ENCODE data around the gene BEST1. TPM values are rescaled to one million over a fixed set of nuclear protein-coding genes. Genes with fewer than 3 reads are reported as not detected.

BEST1 gene
- total RNA-seq, 2 donors from 2014 or later: 0.58 to 0.77 TPM

GRCh38 chr11:61967924-61968757 is 18.0 kb downstream of the BEST1 start:
- H3K9ac ChIP-seq (ENCODE audit: low read depth in 2 of 2, low read length in 2 of 2): peak overlapping the region; percentile 92 to 94
- H3K9me3 ChIP-seq: no peaks in the 10 kb centered on the region
- peaks cover 22% of the 10 kb centered on the region for H3K4me1 ChIP-seq
- no peaks in the 10 kb centered on the region for H3K27me3 ChIP-seq
- intact Hi-C loops (cut with DNase I): no loop called here
- H3K4me3 ChIP-seq: peak overlapping the region; percentile 94
- H3K36me3 ChIP-seq: peaks cover 8% of the 10 kb centered on the region
- H3K27ac ChIP-seq: peak overlapping the region; percentile 98
- peak; percentile 66 for DNase-seq
- TF ChIP-seq, protein P1, sequence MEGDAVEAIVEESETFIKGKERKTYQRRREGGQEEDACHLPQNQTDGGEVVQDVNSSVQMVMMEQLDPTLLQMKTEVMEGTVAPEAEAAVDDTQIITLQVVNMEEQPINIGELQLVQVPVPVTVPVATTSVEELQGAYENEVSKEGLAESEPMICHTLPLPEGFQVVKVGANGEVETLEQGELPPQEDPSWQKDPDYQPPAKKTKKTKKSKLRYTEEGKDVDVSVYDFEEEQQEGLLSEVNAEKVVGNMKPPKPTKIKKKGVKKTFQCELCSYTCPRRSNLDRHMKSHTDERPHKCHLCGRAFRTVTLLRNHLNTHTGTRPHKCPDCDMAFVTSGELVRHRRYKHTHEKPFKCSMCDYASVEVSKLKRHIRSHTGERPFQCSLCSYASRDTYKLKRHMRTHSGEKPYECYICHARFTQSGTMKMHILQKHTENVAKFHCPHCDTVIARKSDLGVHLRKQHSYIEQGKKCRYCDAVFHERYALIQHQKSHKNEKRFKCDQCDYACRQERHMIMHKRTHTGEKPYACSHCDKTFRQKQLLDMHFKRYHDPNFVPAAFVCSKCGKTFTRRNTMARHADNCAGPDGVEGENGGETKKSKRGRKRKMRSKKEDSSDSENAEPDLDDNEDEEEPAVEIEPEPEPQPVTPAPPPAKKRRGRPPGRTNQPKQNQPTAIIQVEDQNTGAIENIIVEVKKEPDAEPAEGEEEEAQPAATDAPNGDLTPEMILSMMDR (IDR thresholded peaks at IDR 0.05): no peak

DNA sequence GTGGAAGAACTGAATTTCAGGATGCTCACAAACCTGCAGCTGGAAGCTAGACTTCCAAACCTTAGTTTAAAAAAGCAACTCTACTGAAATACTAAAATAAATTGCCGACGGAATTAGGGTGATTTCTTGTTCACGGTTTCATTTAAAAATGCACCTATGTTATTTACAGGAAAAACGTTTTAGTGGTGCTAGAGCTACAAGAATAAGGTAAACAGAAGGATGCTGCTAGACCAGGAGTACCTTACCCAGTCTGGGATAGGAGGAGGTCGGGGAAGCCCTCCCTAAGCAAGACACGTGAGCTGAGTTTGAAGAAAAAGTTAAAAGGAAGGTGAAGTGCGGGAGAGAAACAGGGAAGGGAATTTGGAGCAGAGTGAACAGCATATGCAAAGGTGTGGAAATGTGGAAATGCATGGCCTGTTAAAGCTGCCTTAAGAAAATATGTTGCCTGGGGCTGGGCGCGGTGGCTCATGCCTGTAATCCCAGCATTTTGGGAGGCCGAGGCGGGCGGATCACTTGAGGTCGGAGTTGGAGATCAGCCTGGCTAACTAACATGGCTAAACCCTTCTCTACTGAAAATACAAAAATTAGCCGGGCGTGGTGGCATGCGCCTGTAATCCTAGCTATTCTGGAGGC is 18.7 kb downstream of the BEST1 start:
- TF ChIP-seq, protein P1 (IDR thresholded peaks at IDR 0.05): no peak
- Histone ChIP-seq H3K36me3 (peaks cover 8% of the 10 kb centered on the region), H3K4me1 (peaks cover 30% of the 10 kb centered on the region), H3K9ac (ENCODE audit: low read depth in 2 of 2, low read length in 2 of 2) (peak overlapping the region; percentile 92 to 94), H3K27ac (peak overlapping the region; percentile 98), H3K27me3 (no peaks in the 10 kb centered on the region), H3K9me3 (no peaks in the 10 kb centered on the region), H3K4me3 (peak overlapping the region; percentile 94)
- intact Hi-C loops (cut with DNase I): no loop called here
- no peak for DNase-seq

DNA sequence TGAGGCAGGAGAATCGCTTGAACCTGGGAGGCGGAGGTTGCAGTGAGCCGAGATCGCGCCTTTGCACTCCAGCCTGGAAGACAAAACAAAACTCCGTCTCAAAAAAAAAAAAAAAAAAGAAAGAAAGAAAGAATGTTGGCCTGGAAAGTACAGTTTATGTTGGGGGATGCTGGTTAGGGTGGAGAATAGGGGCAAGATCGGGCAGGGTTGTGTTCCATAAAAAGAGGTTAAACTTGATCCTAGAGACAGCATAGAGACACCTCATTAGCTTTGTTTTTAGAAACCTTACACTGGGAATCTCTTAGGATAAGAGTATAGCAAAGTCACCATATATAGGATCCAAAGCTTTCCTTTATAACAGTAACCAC is 19.2 kb downstream of the BEST1 start:
- Histone ChIP-seq H3K27me3 (no peaks in the 10 kb centered on the region), H3K4me1 (peaks cover 33% of the 10 kb centered on the region), H3K4me3 (no peak overlapping the region), H3K9ac (ENCODE audit: low read depth in 2 of 2, low read length in 2 of 2) (no peak overlapping the region), H3K9me3 (no peaks in the 10 kb centered on the region), H3K36me3 (peaks cover 8% of the 10 kb centered on the region), H3K27ac (peak overlapping the region; percentile 98)
- intact Hi-C loops (cut with DNase I): no loop called here
- TF ChIP-seq, protein P1 (IDR thresholded peaks at IDR 0.05): no peak
- no peak for DNase-seq

GRCh38 chr11:61969838-61970662 is 19.9 kb downstream of the BEST1 start:
- Histone ChIP-seq H3K36me3 (peaks cover 3% of the 10 kb centered on the region), H3K4me1 (peaks cover 35% of the 10 kb centered on the region), H3K9ac (ENCODE audit: low read depth in 2 of 2, low read length in 2 of 2) (no peak overlapping the region), H3K4me3 (no peak overlapping the region), H3K27ac (peak overlapping the region; percentile 86), H3K9me3 (no peaks in the 10 kb centered on the region), H3K27me3 (no peaks in the 10 kb centered on the region)
- intact Hi-C loops (cut with DNase I): no loop called here
- DNase-seq: no peak
- TF ChIP-seq, protein P1 (IDR thresholded peaks at IDR 0.05): no peak

All from colonic mucosa (tissue), 4 donors.